Neural crest cell (in vitro differentiated cells): ENCODE data around the gene SCN3A. TPM values are rescaled to one million over a fixed set of nuclear protein-coding genes. Genes with fewer than 3 reads are reported as not detected.

Experiments
- DNase-seq: peaks from one replicate; pipeline ENCODE4 v3.0.0; 2021; ENCODE audit warnings: low read depth, mixed read lengths, low spot score
- H3K27ac Mint-ChIP-seq: one replicate; pipeline ENCODE4 v1.8.0; 2021; ENCODE audit warnings: mild to moderate bottlenecking, mixed read lengths; ENCODE audit not compliant: unreplicated experiment
- H3K27me3 Mint-ChIP-seq: 2 replicates; pipeline ENCODE4 v1.8.0; 2021; ENCODE audit warnings: low read depth, mild to moderate bottlenecking, mixed read lengths
- H3K36me3 Mint-ChIP-seq: 2 replicates; pipeline ENCODE4 v1.8.0; 2021; ENCODE audit warnings: low read depth, mild to moderate bottlenecking, mixed read lengths
- H3K4me1 Mint-ChIP-seq: 2 replicates; pipeline ENCODE4 v1.8.0; 2021; ENCODE audit warnings: mixed read lengths
- H3K4me3 Mint-ChIP-seq: one replicate; pipeline ENCODE4 v1.8.0; 2021; ENCODE audit warnings: mild to moderate bottlenecking, mixed read lengths
- H3K9me3 Mint-ChIP-seq: 2 replicates; pipeline ENCODE4 v1.8.0; 2021; ENCODE audit warnings: mixed read lengths
- CTCF ChIP-seq: fragments of 200-600 bp; sonication (generic); conservative IDR thresholded peaks from 2 replicates; pipeline ENCODE4 v1.5.0; 2021; ENCODE audit warnings: antibody characterized with exemption, mild to moderate bottlenecking
- total RNA-seq: library from RNA; stranded (reverse); gene quantifications from 2 replicates; pipeline ENCODE4 v1.2.1, GENCODE V29; 2021

Gene SCN3A
- total RNA-seq, 1 donor from 2014 or later = 4.9 TPM

DNA sequence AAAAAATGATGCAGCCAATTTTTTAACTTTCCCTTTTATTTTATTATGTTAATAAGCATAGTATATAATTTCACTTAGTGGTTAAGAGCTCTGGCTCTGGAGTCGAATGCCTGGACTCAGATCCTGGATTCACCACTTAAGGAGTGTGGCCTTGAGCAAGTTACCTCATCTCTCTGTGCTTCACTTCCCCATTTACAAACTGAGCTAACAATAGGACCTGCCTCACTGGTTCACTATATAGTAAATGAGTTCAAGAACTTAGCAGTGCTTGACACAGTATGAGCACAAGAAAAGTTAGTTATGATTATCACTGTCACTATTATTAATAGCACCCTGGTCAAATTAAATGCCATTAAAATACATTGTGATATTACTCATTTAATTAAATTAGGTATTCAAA, 30.6 kb downstream of the SCN3A start:
- Mint-ChIP-seq H3K27me3 (no peaks in the 10 kb centered on the region), H3K9me3 (no peaks in the 10 kb centered on the region), H3K4me3 (no peak overlapping the region), H3K4me1 (no peaks in the 10 kb centered on the region), H3K27ac (no peak overlapping the region), H3K36me3 (no peaks in the 10 kb centered on the region)
- DNase-seq = no peak
- TF ChIP-seq CTCF = no peak

- H3K9me3 Mint-ChIP-seq = no peaks in the 10 kb centered on the region
- no peaks in the 10 kb centered on the region for H3K27me3 Mint-ChIP-seq
- no peaks in the 10 kb centered on the region for H3K4me1 Mint-ChIP-seq
- TF ChIP-seq CTCF = no peak
- no peaks in the 10 kb centered on the region for H3K36me3 Mint-ChIP-seq
- H3K4me3 Mint-ChIP-seq = no peak overlapping the region
- H3K27ac Mint-ChIP-seq = no peak overlapping the region
- DNase-seq = no peak
Measured at GRCh38 chr2:165164201-165164600, 39.6 kb downstream of the SCN3A start.

GRCh38 chr2:165163761-165164160, 40.1 kb downstream of the SCN3A start:
- no peak overlapping the region for H3K4me3 Mint-ChIP-seq
- no peaks in the 10 kb centered on the region for H3K9me3 Mint-ChIP-seq
- DNase-seq = no peak
- no peak overlapping the region for H3K27ac Mint-ChIP-seq
- no peaks in the 10 kb centered on the region for H3K27me3 Mint-ChIP-seq
- no peak for TF ChIP-seq CTCF
- H3K36me3 Mint-ChIP-seq = no peaks in the 10 kb centered on the region
- H3K4me1 Mint-ChIP-seq = no peaks in the 10 kb centered on the region

GRCh38 chr2:165162466-165162865, 41.4 kb downstream of the SCN3A start:
- no peak for TF ChIP-seq CTCF
- H3K36me3 Mint-ChIP-seq = no peaks in the 10 kb centered on the region
- H3K4me1 Mint-ChIP-seq = no peaks in the 10 kb centered on the region
- no peak overlapping the region for H3K27ac Mint-ChIP-seq
- no peaks in the 10 kb centered on the region for H3K27me3 Mint-ChIP-seq
- peaks cover 3% of the 10 kb centered on the region for H3K9me3 Mint-ChIP-seq
- H3K4me3 Mint-ChIP-seq = no peak overlapping the region
- no peak for DNase-seq

DNA sequence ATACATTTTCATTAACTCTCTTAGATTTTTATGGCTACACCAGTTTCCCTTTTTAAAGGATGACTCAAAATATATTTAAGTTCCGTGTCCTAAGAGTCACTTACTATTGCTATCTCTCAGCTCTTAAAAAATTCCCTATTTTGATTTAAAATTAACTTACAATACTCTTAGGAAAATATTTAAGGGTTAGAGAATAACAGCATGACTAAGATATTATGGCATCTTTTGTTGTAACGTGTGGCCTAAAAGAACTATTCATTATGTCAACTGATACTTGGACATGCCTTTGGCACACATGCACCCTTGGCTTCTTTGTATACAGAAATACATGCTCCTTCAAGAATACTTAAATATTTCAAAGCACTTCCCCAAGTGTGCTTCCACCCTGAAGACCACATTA, 42.3 kb downstream of the SCN3A start:
- Mint-ChIP-seq H3K27me3 (no peaks in the 10 kb centered on the region), H3K9me3 (peaks cover 7% of the 10 kb centered on the region), H3K4me1 (no peaks in the 10 kb centered on the region), H3K4me3 (no peak overlapping the region), H3K27ac (no peak overlapping the region), H3K36me3 (no peaks in the 10 kb centered on the region)
- no peak for DNase-seq
- TF ChIP-seq CTCF = no peak

GRCh38 chr2:165157160-165157559, 46.7 kb downstream of the SCN3A start:
- Mint-ChIP-seq H3K4me3 (no peak overlapping the region), H3K4me1 (no peaks in the 10 kb centered on the region), H3K36me3 (no peaks in the 10 kb centered on the region), H3K9me3 (peaks cover 10% of the 10 kb centered on the region), H3K27ac (no peak overlapping the region), H3K27me3 (no peaks in the 10 kb centered on the region)
- no peak for TF ChIP-seq CTCF
- no peak for DNase-seq
